Natural killer cell (primary cell): ENCODE results near the gene PLK5. TPM values are rescaled to one million over a fixed set of nuclear protein-coding genes. Genes with fewer than 3 reads are reported as not detected.
"Not testable (repeated sequence)": the region's sequence is repeated elsewhere in the genome, so short reads cannot be mapped to it uniquely, and the experiment has no call there.

Source experiments
- ATAC-seq, 3 donors: fragments of 150-1000 bp in 2 of 3; fragments of 200-7000 bp in 1 of 3; cut with Tn5 transposase; 1 replicate in 1 of 3; 2 replicates in 2 of 3; pipeline ENCODE4 v1.10.0; 2021; ENCODE audit warnings: mild to moderate bottlenecking in 2 of 3, moderate library complexity in 2 of 3
- DNase-seq, 2 donors: peaks; one replicate each; pipeline versions ENCODE4 v3.0.0 to v3.0.0-alpha.2; 2013 to 2021; ENCODE audit warnings: mixed read lengths in 1 of 2
- H3K27ac ChIP-seq: one replicate; pipeline ENCODE4 v1.5.1; 2013; ENCODE audit warnings: mild to moderate bottlenecking, low read length
- H3K27me3 ChIP-seq: one replicate; pipeline ENCODE4 v1.6.1; 2013; ENCODE audit warnings: low read length; ENCODE audit not compliant: control insufficient read depth, insufficient read depth
- H3K36me3 ChIP-seq: one replicate; pipeline ENCODE4 v1.6.1; 2013; ENCODE audit warnings: low read length; ENCODE audit not compliant: control insufficient read depth, insufficient read depth
- H3K4me1 ChIP-seq: one replicate; pipeline ENCODE4 v1.6.1; 2013; ENCODE audit warnings: low read length; ENCODE audit not compliant: control insufficient read depth, insufficient read depth
- H3K4me3 ChIP-seq: one replicate; pipeline ENCODE4 v1.5.1; 2013; ENCODE audit warnings: low read length
- H3K9me3 ChIP-seq: one replicate; pipeline ENCODE4 v1.6.1; 2013; ENCODE audit warnings: low read length; ENCODE audit not compliant: control insufficient read depth, insufficient read depth
- H3K27ac Mint-ChIP-seq, 2 donors: one replicate each; pipeline ENCODE4 v1.8.0; 2022; ENCODE audit warnings: mild to moderate bottlenecking in 2 of 2, mixed read lengths in 2 of 2, moderate library complexity in 1 of 2
- H3K27me3 Mint-ChIP-seq, 2 donors: one replicate each; pipeline ENCODE4 v1.8.0; 2022; ENCODE audit warnings: low read depth in 2 of 2, mixed read lengths in 2 of 2
- H3K36me3 Mint-ChIP-seq: one replicate; pipeline ENCODE4 v1.8.0; 2022; ENCODE audit warnings: mixed read lengths
- H3K4me1 Mint-ChIP-seq, 2 donors: one replicate each; pipeline ENCODE4 v1.8.0; 2022; ENCODE audit warnings: mixed read lengths in 2 of 2
- H3K4me3 Mint-ChIP-seq: one replicate; pipeline ENCODE4 v1.8.0; 2022; ENCODE audit warnings: mild to moderate bottlenecking, moderate library complexity, mixed read lengths
- H3K9me3 Mint-ChIP-seq, 2 donors: one replicate each; pipeline ENCODE4 v1.8.0; 2022; ENCODE audit warnings: mixed read lengths in 2 of 2
- WGBS: methylation state at CpG from one replicate; pipeline ENCODE4 v1.1.7; 2013; ENCODE audit warnings: missing lambda C conversion rate; ENCODE audit not compliant: insufficient coverage; 5-methylcytosine and 5-hydroxymethylcytosine counted together
- intact Hi-C: fragments of 100-400 bp; cut with micrococcal nuclease; formaldehyde crosslinking; loops from one replicate; pipeline ENCODE4 v1.14.2; 2022
- total RNA-seq, 4 donors: library from RNA; stranded (reverse); fragments of 120-200 nt in 1 of 4; gene quantifications; one replicate each; pipeline versions ENCODE4 v1.2.3 to v1.2.4, GENCODE V29; 2013 to 2022
- TF ChIP-seq, protein P1 (sequence below): fragments of 200-600 bp; IDR thresholded peaks from one replicate; pipeline ENCODE4 v1.8.0; 2022; ENCODE audit warnings: antibody characterized with exemption

The PLK5 gene
- total RNA-seq, 3 donors from 2014 or later (not counting 1 experiment from before 2014, with no cell fraction given), result not detected

DNA sequence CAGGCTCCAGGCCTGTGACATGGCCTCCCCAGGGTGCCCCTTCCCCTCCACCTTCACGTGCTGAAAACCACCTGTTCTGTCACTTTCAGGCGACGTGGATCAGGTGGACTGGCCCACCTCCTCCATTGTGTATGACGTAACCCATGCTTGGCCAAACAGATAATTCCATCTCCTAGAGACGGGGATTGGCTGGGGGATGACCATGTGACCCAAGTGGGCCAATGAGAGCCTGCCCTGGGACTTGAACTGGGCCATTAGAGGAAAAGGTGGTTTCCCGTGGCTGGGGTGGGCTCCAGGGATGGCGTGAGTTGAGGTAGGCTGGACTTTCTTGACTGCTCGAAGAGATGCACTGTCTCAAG is 7.5 kb upstream of the PLK5 start:
- intact Hi-C loops, result no loop called here
- peaks cover 0 to 5% of the 10 kb centered on the region in 2 donors for H3K27me3 Mint-ChIP-seq
- ATAC-seq, result no peak
- H3K36me3 Mint-ChIP-seq, result no peaks in the 10 kb centered on the region
- H3K36me3 ChIP-seq, result no peaks in the 10 kb centered on the region
- H3K4me3 ChIP-seq, result no peak overlapping the region
- TF ChIP-seq, protein P1, sequence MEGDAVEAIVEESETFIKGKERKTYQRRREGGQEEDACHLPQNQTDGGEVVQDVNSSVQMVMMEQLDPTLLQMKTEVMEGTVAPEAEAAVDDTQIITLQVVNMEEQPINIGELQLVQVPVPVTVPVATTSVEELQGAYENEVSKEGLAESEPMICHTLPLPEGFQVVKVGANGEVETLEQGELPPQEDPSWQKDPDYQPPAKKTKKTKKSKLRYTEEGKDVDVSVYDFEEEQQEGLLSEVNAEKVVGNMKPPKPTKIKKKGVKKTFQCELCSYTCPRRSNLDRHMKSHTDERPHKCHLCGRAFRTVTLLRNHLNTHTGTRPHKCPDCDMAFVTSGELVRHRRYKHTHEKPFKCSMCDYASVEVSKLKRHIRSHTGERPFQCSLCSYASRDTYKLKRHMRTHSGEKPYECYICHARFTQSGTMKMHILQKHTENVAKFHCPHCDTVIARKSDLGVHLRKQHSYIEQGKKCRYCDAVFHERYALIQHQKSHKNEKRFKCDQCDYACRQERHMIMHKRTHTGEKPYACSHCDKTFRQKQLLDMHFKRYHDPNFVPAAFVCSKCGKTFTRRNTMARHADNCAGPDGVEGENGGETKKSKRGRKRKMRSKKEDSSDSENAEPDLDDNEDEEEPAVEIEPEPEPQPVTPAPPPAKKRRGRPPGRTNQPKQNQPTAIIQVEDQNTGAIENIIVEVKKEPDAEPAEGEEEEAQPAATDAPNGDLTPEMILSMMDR, result no peak
- 80% methylated on average over 8 of the region's 8 CpGs for WGBS
- no peak for DNase-seq
- H3K27ac ChIP-seq, result no peak overlapping the region
- H3K9me3 Mint-ChIP-seq, result no peaks in the 10 kb centered on the region
- H3K4me1 Mint-ChIP-seq, result peaks cover 0 to 5% of the 10 kb centered on the region in 2 donors
- peaks cover 12% of the 10 kb centered on the region for H3K27me3 ChIP-seq
- peaks cover 17% of the 10 kb centered on the region for H3K4me1 ChIP-seq
- H3K27ac Mint-ChIP-seq, result no peak overlapping the region
- no peaks in the 10 kb centered on the region for H3K9me3 ChIP-seq
- H3K4me3 Mint-ChIP-seq, result no peak overlapping the region

GRCh38 chr19:1518471-1518870 is 5.4 kb upstream of the PLK5 start:
- Mint-ChIP-seq H3K27me3 (peaks cover 0 to 14% of the 10 kb centered on the region in 2 donors), H3K9me3 (no peaks in the 10 kb centered on the region), H3K27ac (no peak overlapping the region), H3K36me3 (no peaks in the 10 kb centered on the region), H3K4me1 (peaks cover 0 to 5% of the 10 kb centered on the region in 2 donors), H3K4me3 (no peak overlapping the region)
- whole genome bisulfite sequencing, result 86% methylated on average over 4 of the region's 4 CpGs
- peaks cover 4% of the 10 kb centered on the region for H3K4me1 ChIP-seq
- H3K27ac ChIP-seq, result no peak overlapping the region
- intact Hi-C loops, result no loop called here
- no peaks in the 10 kb centered on the region for H3K9me3 ChIP-seq
- H3K27me3 ChIP-seq, result peaks cover 9% of the 10 kb centered on the region
- TF ChIP-seq, protein P1, result no peak
- no peaks in the 10 kb centered on the region for H3K36me3 ChIP-seq
- no peak overlapping the region for H3K4me3 ChIP-seq
- DNase-seq (no peak), ATAC-seq (no peak)

DNA sequence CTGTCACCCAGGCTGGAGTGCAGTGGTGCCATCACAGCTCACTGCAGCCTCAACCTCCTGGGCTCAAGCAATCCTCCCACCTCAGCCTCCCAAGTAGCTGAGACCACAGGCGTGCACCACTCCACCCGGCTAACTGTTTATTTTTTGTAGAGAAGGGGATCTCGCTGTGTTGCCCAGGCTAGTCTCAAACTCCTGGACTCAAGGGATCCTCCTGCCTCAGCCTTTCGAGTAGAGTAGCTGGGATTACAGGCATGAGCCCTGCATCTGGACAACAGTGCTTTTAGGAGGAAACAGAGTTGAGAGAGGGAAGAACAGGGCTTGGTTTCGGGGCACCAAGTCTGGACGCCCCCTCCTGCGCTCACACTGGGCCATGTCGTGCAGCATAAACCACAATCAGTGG is 4.1 kb upstream of the PLK5 start:
- H3K4me1 Mint-ChIP-seq, H3K4me3 Mint-ChIP-seq, H3K9me3 ChIP-seq, DNase-seq, H3K4me3 ChIP-seq, ATAC-seq, H3K4me1 ChIP-seq, H3K27ac Mint-ChIP-seq, H3K27ac ChIP-seq, intact Hi-C loops, H3K27me3 ChIP-seq, H3K36me3 Mint-ChIP-seq, H3K9me3 Mint-ChIP-seq, H3K36me3 ChIP-seq: not testable (repeated sequence)
- 77% methylated on average over 8 of the region's 8 CpGs for WGBS
- peaks cover 6 to 18% of the 10 kb centered on the region in 2 donors for H3K27me3 Mint-ChIP-seq

DNA sequence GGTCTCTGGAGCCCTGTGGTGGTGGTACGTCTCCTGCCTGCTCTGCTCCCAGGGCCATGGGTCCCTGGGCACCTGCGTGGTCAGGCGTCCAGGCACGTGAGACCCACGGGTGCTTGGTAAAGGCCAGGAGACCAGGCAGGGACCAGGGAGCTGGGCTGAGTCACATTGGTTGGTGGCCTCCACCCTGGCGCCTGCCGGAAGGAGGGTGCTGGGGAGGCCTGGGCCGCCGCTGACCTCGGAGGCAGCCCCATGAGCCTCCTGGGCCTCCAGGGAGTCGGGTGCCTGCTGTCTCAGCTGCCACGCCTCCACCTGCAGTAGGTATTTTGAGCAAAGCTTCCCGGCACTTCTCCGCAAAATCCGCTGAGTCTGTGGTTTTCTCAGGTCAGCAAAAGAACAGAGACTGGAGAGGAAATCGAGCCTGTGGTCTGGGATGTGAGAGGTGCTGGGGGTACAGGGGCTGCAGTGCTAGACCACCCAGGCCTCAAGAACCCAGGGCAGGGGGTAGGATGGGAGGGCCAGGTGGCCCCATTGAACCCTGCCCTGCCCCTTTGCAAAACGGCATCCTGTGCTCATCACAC is 3.6 kb upstream of the PLK5 start:
- 80% methylated on average over 17 of the region's 17 CpGs for WGBS
- Histone ChIP-seq H3K36me3 (no peaks in the 10 kb centered on the region), H3K4me1 (no peaks in the 10 kb centered on the region), H3K9me3 (no peaks in the 10 kb centered on the region), H3K27ac (no peak overlapping the region), H3K27me3 (peaks cover 13% of the 10 kb centered on the region), H3K4me3 (no peak overlapping the region)
- intact Hi-C loops, result no loop called here
- H3K27me3 Mint-ChIP-seq, result peaks cover 10 to 23% of the 10 kb centered on the region in 2 donors
- H3K9me3 Mint-ChIP-seq, result no peaks in the 10 kb centered on the region
- DNase-seq (no peak), ATAC-seq (no peak)
- H3K4me3 Mint-ChIP-seq, result no peak overlapping the region
- TF ChIP-seq, protein P1, result no peak
- peaks cover 0 to 8% of the 10 kb centered on the region in 2 donors for H3K4me1 Mint-ChIP-seq
- H3K36me3 Mint-ChIP-seq, result no peaks in the 10 kb centered on the region
- H3K27ac Mint-ChIP-seq, result no peak overlapping the region
